HG02571 (cell line): ENCODE results near the gene CCDC121.
A peak's percentile ranks its signal among the peaks of the same experiment; 100 is the strongest.

Source experiments
- ATAC-seq: cut with Tn5 transposase; IDR thresholded peaks from one replicate; pipeline ENCODE4 v1.9.1; 2021; ENCODE audit warnings: mild to moderate bottlenecking, moderate library complexity; ENCODE audit not compliant: unreplicated experiment

Gene CCDC121, protein sequence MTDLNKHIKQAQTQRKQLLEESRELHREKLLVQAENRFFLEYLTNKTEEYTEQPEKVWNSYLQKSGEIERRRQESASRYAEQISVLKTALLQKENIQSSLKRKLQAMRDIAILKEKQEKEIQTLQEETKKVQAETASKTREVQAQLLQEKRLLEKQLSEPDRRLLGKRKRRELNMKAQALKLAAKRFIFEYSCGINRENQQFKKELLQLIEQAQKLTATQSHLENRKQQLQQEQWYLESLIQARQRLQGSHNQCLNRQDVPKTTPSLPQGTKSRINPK

GRCh38 chr2:27628767-27629709 lies at the start of gene CCDC121, which contains the start of gene GPN1:
Gene CCDC121, minus strand, starts transcription at chr2:27629012. Its CDS starts 1,213 bp downstream, at chr2:27627799.
Gene GPN1, plus strand, starts transcription at chr2:27629050. Its CDS starts 9 bp downstream, at chr2:27629059.
- ATAC-seq = peak; percentile 100

DNA sequence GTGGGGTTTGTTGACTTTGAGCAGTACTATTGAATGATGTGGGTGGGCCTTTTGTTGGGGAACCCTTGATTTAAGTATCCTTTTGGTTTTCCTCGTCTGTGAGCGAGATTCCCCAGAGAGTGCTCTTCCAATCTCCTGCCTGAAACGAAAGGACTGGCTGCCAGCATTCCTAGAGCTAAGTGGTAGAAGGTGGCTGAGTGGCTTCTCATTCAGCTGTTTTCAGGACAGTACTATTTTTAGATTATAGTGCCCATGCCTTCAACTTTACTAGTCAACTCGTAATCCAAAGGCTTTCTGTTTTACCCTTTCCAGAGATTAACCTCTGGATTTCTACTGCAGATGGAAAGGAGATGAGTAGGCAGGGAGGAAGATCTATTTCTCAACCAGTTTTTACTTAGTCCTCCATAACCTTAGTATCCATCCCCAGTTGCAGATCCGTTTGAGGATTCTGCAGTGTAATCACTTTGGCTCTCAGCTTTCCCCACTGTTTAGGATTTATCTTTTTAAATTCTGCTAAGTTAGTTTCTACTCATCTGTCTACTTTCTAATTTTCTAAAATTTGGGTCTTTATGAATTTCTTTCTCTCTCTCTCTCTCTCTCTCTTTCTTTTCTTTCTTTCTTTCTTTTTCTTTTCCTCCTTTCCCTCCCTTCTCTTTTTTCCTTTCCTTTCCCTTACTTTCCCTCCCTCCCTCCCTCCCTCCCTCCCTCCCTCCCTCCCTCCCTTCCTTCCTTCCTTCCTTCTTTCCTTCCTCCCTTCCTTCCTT lies 44.1 kb upstream of the CCDC121 start:
- no peak for ATAC-seq

DNA sequence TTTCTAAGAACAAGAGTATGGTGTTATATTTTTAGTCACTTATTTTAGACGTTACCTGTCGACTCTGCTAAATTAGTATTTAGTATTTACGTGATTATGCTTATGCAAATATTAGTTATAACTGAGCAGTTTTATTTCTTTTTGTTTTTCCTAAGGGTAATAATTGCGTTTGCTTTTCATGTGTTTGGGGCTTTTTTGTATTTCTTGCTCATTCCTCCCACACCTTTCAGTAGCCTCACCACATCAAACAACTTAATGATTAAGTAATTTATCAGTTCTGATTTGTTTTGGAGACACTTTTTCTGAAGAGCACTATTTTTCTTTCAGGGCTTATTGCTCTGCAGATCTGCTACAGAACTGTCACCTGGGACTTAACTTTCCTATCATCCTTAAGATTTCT lies 42.4 kb upstream of the CCDC121 start:
- no peak for ATAC-seq

DNA sequence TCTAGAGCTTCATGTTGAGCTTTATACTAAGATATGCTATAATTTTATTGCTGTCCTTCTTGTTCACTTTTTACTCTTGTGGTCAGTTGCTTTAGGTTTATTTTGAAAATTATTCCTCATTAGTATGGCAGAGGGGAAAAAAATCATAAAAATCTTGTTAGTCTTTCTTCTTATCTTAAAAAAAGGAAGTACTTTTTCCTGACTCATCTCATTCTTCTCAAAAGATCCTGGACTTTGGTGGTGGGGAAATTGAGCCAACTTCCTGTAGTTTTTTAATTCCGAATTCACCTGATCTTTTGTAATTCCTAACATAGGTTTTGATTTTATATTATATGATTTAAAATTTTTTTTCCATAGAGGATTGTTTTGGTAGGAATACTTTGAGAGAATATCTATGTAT lies 38.6 kb upstream of the CCDC121 start:
- no peak for ATAC-seq

- no peak for ATAC-seq
These were observed 36.0 kb upstream of the CCDC121 start for GRCh38 chr2:27664622-27665363.

- ATAC-seq = peak; percentile 28
These were observed 35.4 kb upstream of the CCDC121 start for GRCh38 chr2:27664154-27664574.

DNA sequence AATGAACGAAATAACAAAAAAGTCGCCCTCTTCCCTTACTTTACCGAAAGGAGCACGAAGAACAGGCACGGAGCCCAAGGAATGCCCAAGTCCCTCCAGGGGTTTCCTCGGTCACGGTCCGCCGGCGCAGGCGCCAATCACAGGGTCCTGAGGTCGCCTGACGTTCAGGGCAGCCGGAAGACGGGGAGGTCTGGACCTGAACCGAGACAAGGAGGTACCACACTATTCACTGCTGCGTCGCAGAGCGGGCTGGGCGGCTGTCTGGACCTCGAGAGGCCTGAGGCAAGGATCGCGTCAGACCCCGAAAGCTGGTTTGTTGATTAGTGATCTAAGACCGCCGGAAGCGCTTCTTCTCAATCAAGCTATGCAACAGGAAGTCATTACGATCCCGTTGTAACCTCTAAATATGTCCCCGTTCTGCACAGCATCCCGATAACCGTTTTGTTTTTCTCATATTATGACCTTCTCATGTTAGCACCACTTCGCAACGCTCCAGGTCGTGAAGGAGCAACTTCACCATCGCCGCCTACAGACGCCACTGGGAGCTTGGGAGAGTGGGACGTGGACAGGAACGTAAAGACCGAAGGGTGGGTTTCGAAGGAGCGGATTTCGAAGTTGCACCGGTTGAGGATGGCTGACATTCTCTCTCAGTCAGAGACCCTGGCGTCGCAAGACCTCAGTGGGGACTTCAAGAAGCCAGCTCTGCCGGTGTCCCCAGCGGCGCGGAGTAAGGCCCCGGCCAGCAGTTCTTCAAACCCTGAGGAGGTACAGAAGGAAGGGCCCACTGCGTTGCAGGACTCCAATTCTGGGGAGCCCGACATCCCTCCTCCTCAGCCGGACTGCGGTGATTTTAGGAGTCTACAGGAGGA lies 34.7 kb upstream of the CCDC121 start, which contains the start of the genes SLC4A1AP and SUPT7L:
SLC4A1AP (plus strand) TSS at position 605 of the 869 bp plus-strand sequence; CDS start at position 631, 26 bp downstream.
SUPT7L (minus strand) TSS at position 330 of the 869 bp plus-strand sequence. CDS start 1,422 bp downstream, outside the sequence.
- ATAC-seq = peak; percentile 78

- ATAC-seq = no peak
These were observed 32.6 kb upstream of the CCDC121 start for GRCh38 chr2:27661371-27661770.

DNA sequence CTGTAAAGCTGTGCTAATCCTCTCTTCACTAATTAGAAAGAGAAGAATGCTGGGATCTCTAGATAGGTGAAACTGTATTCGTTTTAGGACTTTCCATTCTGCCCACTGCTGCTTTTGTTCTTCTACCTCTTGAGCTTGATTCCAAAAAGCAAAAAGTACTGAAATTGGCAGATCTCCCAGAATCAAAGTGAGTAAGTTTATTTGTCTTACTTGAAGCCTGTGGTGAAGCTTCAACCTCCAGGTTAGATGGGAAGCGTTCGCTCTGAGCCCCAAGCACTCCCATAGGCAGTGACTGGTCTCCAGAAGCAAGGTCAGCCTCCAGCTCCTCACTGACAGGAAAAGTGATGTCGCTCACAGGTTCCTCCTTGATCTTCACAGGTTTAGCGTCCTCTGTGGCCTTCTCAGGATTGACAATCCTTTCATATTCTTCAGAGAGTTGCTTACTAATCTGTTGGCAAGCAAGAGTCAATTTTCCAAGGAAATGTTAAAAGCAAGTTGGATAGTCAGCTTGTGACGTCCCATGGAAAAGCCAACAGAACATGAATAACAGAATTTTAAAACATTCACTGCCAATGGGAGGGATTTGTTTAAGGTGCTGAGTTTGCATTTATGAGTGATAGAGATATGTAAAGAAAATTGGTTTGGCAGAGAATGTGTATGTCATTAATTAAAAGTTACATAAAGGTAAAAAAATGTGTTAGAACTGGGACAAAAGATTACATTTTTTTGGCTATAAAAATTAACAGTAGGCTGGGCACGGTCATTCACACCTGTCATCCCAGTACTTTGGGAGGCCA lies 26.5 kb upstream of the CCDC121 start:
- no peak for ATAC-seq

DNA sequence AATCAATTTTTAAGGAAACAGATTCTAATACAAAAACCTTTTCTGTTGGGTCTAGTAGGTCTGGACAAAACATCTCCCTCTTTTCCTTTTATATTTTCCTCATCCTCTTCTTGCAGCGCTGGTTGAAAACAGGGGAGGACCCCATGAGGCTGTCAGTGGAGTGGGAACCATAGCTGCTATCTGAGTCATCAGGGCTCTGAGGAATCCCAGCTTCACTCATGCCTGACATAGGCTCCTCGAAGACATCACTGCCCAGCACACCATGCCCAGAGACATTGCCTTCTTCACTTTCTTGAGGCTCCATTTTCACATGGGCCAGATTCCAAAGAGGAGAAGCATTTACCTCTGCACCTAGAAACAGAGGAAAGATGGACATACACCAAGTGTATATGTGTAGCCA lies 24.6 kb upstream of the CCDC121 start:
- no peak for ATAC-seq

GRCh38 chr2:27652790-27653189 lies 24.0 kb upstream of the CCDC121 start:
- ATAC-seq = no peak

DNA sequence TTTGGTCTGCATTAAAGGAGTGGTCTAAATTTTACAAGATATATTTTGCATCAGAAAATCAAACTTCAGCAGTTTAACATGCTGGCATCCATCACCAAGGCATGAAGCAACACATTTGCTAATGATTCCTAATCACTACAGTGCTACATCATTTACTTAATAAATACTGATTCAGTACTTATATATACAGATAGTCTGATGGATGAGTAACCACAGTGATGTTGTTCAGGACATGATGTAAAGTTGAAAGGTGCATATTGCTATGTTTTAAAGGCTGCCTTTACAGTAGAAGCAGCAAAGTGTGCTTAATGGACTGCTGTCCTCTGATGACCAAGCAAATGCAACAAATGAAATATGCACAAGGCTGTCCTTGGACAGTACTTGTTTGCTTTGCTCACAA lies 23.5 kb upstream of the CCDC121 start:
- ATAC-seq = no peak

DNA sequence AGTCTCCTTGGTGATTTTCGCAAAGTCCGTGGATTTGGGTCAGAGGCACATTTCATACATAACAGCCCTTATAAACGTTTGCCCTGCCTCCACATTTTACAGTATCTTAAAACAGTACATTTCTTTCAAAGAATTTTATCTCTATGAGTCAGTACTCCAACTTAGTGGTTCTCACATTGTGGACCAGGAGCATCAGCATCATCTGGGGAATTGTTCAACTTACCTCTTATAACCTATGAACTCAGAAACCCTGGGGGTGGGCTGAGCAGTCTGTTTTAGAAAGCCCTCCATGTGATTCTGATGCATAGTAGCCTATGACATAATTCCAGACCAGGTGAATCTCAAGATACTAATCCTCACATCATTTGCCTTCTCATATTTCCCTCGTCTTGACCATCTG lies 22.2 kb upstream of the CCDC121 start:
- ATAC-seq = no peak

DNA sequence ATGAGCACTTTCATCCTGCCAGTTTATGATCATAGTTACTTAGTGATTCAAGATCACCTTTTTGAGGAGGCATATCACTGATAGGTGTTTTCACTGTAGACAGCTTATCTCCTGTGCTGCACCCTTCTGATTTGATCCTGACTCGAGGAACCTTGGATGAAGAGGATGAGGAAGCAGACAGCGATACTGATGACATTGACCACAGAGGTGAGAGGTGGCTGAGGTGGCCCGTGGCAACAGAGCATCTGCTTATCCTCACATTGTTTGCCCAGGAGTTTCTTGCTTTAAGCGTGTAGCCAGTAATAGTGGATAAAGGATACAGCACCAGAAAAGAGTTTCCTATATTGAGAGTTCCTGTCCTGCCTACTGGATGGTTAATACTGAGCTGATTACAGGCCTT lies 18.9 kb upstream of the CCDC121 start:
- no peak for ATAC-seq

DNA sequence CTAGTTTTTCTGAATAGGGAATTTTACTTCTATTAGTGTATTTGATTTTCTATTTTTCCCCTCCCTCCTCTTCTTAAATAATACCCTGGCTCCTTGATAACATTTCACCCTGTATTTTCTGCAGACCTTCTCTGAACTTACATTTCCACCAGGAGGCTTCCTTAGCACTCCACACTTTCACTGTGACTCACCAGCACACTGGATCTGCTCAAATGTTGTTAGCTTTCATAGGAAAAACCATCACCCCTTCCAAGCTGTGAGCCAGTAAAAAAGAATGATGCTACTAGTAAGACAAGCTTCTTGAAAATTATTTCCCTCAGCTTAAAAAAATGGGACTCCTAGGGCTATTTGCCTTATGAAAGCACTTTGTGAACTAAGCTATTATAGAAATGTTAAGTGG lies 18.5 kb upstream of the CCDC121 start:
- ATAC-seq = no peak

DNA sequence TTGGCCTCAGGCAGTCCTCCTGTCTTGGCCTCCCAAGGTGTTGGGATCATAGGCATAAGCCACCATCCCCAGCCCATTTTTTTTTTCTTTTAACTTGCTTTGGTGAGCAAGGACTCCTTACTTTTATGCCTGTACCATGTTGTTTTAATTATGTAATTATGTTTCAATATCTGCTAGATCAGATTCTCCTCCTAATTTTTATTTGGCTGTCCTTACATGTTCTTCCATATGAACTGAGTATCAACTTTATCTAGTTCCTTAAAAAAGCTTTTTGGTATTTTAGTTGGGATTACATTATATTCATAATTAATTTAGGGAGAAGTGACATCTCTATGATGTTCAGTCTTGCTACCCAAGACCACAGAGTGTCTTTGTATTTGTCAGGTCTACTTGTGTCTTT lies 16.4 kb upstream of the CCDC121 start:
- no peak for ATAC-seq

GRCh38 chr2:27640722-27641245 lies 12.0 kb upstream of the CCDC121 start:
- ATAC-seq = no peak

GRCh38 chr2:27638709-27639108 lies 9.9 kb upstream of the CCDC121 start:
- ATAC-seq = no peak
